OCI-LY7 (cell line): Measurements from ENCODE around the gene RHOT2. TPM values are rescaled to one million over a fixed set of nuclear protein-coding genes. Genes with fewer than 3 reads are reported as not detected.

Source experiments
- BruUV-seq: library from RNA; stranded (reverse); fragments of 400-500 nt; replicated peaks from 2 replicates; lab custom pipeline; 2021; lab: Mats Ljungman, UMichigan
- CTCF ChIA-PET: fragments of 300-600 bp; sonication (Branson Sonifier 250); formaldehyde crosslinking; loops from one replicate; lab custom pipeline; 2022; ENCODE audit warnings: antibody characterized with exemption; ENCODE audit not compliant: unreplicated experiment; lab: Charles Lee
- POLR2A ChIA-PET: fragments of 300-600 bp; sonication (Branson Sonifier 250); formaldehyde crosslinking; loops from one replicate; lab custom pipeline; 2022; ENCODE audit warnings: antibody characterized with exemption; lab: Charles Lee
- DNase-seq: peaks from one replicate; pipeline ENCODE4 v3.0.0-alpha.2; 2015; ENCODE audit warnings: low spot score
- H2AFZ ChIP-seq: fragments of 200-600 bp; sonication (generic), shearing (Covaris generic); 2 replicates; pipeline ENCODE4 v1.6.1; 2014; ENCODE audit warnings: mild to moderate bottlenecking, antibody characterized with exemption, low read length, moderate library complexity
- H3K27ac ChIP-seq: fragments of 200-600 bp; sonication (generic); 2 replicates; pipeline ENCODE4 v1.5.1; 2014; ENCODE audit warnings: mixed run types, low read depth, mild to moderate bottlenecking, moderate library complexity, low read length, inconsistent platforms; ENCODE audit not compliant: poor library complexity, severe bottlenecking
- H3K36me3 ChIP-seq: fragments of 200-600 bp; sonication (generic); 2 replicates; pipeline ENCODE4 v1.6.1; 2014; ENCODE audit warnings: mild to moderate bottlenecking, antibody characterized with exemption, low read length, moderate library complexity, mixed read lengths; ENCODE audit not compliant: insufficient read depth
- H3K4me1 ChIP-seq: fragments of 200-600 bp; sonication (generic); 2 replicates; pipeline ENCODE4 v1.5.1; 2014; ENCODE audit warnings: mild to moderate bottlenecking, low read length; ENCODE audit not compliant: insufficient read depth, poor library complexity, severe bottlenecking
- H3K4me2 ChIP-seq: fragments of 200-600 bp; sonication (generic); 2 replicates; pipeline ENCODE4 v1.6.1; 2014; ENCODE audit warnings: mild to moderate bottlenecking, low read length
- H3K4me3 ChIP-seq: fragments of 200-600 bp; sonication (generic); 2 replicates; pipeline ENCODE4 v1.5.1; 2014; ENCODE audit warnings: mild to moderate bottlenecking, low read depth, low read length; ENCODE audit not compliant: poor library complexity, severe bottlenecking
- H3K79me2 ChIP-seq: fragments of 200-600 bp; sonication (generic); 2 replicates; pipeline ENCODE4 v1.6.1; 2016; ENCODE audit warnings: low read depth, mild to moderate bottlenecking, low read length, moderate library complexity, mixed read lengths; ENCODE audit not compliant: insufficient read depth
- H3K9me2 ChIP-seq: fragments of 200-600 bp; sonication (generic); 2 replicates; pipeline ENCODE4 v1.6.1; 2016; ENCODE audit warnings: mild to moderate bottlenecking, low read length, mixed read lengths; ENCODE audit not compliant: insufficient read depth
- H3K9me3 ChIP-seq: fragments of 200-600 bp; sonication (generic); 2 replicates; pipeline ENCODE4 v1.6.1; 2014; ENCODE audit warnings: mild to moderate bottlenecking, mixed run types, low read length, mixed read lengths
- H4K20me1 ChIP-seq: fragments of 200-600 bp; sonication (generic); 2 replicates; pipeline ENCODE4 v1.6.1; 2014; ENCODE audit warnings: mild to moderate bottlenecking, antibody characterized with exemption, low read length, moderate library complexity, mixed read lengths; ENCODE audit not compliant: insufficient read depth
- EZH2phosphoT487 ChIP-seq: fragments of 200-600 bp; sonication (generic); IDR thresholded peaks from 2 replicates; pipeline ENCODE4 v1.6.1; 2018; ENCODE audit warnings: low read depth, borderline replicate concordance, mild to moderate bottlenecking, mixed run types, antibody characterized with exemption, low read length, moderate library complexity, mixed read lengths
- intact Hi-C: fragments of 100-400 bp; cut with micrococcal nuclease; formaldehyde crosslinking; loops from one replicate; pipeline ENCODE4 v1.10.0; 2022; ENCODE audit not compliant: unreplicated experiment
- total RNA-seq, 2 experiments: library from RNA; depleted of rRNA in 1 of 2; stranded (reverse); fragments of >200 nt in 1 of 2; shearing (Covaris generic) in 1 of 2; gene quantifications; 2 replicates each; pipeline ENCODE4 v1.2.3, GENCODE V29; 2014 to 2022
- TF ChIP-seq, protein P1 (sequence below): fragments of 200-600 bp; sonication (generic); conservative IDR thresholded peaks from 2 replicates; pipeline ENCODE4 v1.5.1; 2014; ENCODE audit warnings: mild to moderate bottlenecking, antibody characterized with exemption, low read length, moderate library complexity, mixed read lengths

Gene RHOT2
- total RNA-seq, 2 experiments from 2014 or later = 133 to 136 TPM

DNA sequence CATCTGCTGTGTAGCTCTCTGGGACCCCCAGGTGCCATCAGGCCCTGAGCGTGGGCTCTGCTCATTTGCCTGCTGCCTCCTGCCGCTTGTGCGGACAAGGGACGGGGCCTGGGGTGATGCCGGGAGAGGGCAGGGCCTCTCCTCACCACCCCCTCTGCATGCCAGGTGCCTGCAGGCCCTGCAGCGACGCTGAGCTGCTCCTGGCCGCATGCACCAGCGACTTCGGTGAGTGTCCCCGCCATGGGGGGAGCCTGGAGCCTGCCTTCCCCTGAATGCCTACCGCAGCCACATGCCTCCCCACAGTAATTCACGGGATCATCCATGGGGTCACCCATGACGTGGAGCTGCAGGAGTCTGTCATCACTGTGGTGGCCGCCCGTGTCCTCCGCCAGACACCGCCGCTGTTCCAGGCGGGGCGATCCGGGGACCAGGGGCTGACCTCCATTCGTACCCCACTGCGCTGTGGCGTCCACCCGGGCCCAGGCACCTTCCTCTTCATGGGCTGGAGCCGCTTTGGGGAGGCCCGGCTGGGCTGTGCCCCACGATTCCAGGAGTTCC lies 48.9 kb downstream of the RHOT2 start:
- Histone ChIP-seq H3K4me3 (no peak overlapping the region), H3K79me2 (no peaks in the 10 kb centered on the region), H3K9me2 (no peaks in the 10 kb centered on the region), H4K20me1 (no peaks in the 10 kb centered on the region), H3K4me2 (no peak overlapping the region), H3K9me3 (no peaks in the 10 kb centered on the region), H2AFZ (no peak overlapping the region), H3K27ac (no peak overlapping the region), H3K36me3 (no peaks in the 10 kb centered on the region), H3K4me1 (peaks cover 41% of the 10 kb centered on the region)
- CTCF ChIA-PET = interaction anchor here (1.0 kb wide), 1 partner anchor 72 kb away, joined by 4 read pairs; the partner anchor contains the start of genes CHTF18 and RPUSD1
- no peak for DNase-seq
- BruUV-seq = no TSS peak
- POLR2A ChIA-PET = no interaction called here
- intact Hi-C loops = no loop called here
- TF ChIP-seq, protein P1, sequence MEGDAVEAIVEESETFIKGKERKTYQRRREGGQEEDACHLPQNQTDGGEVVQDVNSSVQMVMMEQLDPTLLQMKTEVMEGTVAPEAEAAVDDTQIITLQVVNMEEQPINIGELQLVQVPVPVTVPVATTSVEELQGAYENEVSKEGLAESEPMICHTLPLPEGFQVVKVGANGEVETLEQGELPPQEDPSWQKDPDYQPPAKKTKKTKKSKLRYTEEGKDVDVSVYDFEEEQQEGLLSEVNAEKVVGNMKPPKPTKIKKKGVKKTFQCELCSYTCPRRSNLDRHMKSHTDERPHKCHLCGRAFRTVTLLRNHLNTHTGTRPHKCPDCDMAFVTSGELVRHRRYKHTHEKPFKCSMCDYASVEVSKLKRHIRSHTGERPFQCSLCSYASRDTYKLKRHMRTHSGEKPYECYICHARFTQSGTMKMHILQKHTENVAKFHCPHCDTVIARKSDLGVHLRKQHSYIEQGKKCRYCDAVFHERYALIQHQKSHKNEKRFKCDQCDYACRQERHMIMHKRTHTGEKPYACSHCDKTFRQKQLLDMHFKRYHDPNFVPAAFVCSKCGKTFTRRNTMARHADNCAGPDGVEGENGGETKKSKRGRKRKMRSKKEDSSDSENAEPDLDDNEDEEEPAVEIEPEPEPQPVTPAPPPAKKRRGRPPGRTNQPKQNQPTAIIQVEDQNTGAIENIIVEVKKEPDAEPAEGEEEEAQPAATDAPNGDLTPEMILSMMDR = no peak
- no peak for TF ChIP-seq EZH2phosphoT487

DNA sequence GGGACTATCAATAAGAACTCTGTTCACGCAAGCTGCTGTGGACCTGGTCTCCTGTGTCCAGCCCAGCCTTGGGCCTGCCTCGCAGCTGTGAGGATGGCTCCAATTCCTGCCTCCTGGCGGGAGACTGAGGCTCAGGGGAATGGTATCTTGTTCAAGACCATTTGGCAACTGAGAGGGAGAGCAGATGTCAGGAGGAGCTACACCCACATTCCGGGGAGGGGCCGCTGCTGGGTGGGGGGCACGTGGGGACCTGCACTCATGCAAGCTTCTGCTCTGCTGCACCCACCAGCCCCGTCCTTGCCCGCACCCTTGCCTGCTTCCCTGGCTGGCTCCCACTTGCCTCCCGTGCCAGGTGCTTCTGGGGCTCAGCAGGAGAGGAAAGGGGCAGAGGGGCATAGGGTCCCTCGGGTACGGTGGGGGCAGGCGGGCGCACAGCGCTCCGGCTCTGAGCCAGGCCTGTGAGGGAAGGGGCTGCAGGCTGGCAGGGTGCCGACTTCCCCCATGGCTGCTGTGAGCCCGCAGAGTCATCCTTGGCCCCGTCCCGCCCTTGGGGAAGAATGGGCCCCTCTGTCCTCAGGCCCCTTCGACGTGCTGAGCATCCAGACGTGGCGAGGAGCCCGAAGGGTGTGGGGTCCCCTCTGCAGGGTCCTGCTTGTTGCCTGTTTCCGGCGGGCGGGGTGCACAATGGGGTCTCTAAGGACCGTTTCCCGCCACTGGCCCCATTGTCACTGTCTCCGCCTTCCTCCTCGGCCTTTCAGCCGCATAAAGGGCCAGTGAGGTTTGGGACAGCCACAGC lies 49.7 kb downstream of the RHOT2 start:
- POLR2A ChIA-PET = no interaction called here
- intact Hi-C loops = no loop called here
- Histone ChIP-seq H4K20me1 (no peaks in the 10 kb centered on the region), H3K79me2 (no peaks in the 10 kb centered on the region), H3K4me2 (no peak overlapping the region), H3K4me3 (no peak overlapping the region), H3K4me1 (peaks cover 49% of the 10 kb centered on the region), H3K27ac (no peak overlapping the region), H3K9me2 (no peaks in the 10 kb centered on the region), H3K36me3 (0 out of 2 replicates have a peak, but pooled peaks cover 1% of the 10 kb centered on the region), H3K9me3 (no peaks in the 10 kb centered on the region), H2AFZ (no peak overlapping the region)
- CTCF ChIA-PET = no interaction called here
- BruUV-seq = no TSS peak
- no peak for DNase-seq
- no peak for TF ChIP-seq EZH2phosphoT487
- TF ChIP-seq, protein P1 = no peak

DNA sequence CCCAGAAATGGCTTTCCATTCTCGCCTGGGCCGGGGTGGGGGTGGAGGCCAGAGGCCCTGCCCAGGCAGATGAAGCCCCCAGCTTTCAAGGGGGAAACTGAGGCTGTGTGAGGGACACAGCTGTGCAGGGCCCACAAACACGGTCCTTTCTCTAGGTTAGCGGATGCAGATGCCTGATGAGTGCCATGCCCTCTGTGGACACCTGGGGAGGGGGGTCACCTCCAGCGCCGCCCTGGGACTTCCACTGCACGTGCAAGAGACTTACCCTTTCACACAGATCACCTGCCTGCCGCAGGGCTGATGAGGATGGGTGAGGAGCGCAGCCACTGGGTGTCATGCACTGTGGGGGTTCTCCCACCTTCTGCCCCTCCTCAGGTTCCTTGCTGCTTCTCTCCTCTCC lies 50.5 kb downstream of the RHOT2 start:
- Histone ChIP-seq H3K4me3 (no peak overlapping the region), H3K36me3 (0 out of 2 replicates have a peak, but pooled peaks cover 9% of the 10 kb centered on the region), H4K20me1 (no peaks in the 10 kb centered on the region), H3K9me3 (no peaks in the 10 kb centered on the region), H3K4me1 (peaks cover 55% of the 10 kb centered on the region), H3K27ac (no peak overlapping the region), H3K4me2 (no peak overlapping the region), H3K9me2 (no peaks in the 10 kb centered on the region), H3K79me2 (no peaks in the 10 kb centered on the region), H2AFZ (no peak overlapping the region)
- ChIA-PET POLR2A (no interaction called here), CTCF (no interaction called here)
- no peak for TF ChIP-seq EZH2phosphoT487
- TF ChIP-seq, protein P1 = no peak
- BruUV-seq = no TSS peak
- intact Hi-C loops = no loop called here
- no peak for DNase-seq
